ENCODE data around the gene TMPRSS13.
"Not testable (repeated sequence)": the region's sequence is repeated elsewhere in the genome, so short reads cannot be mapped to it uniquely, and the experiment has no call there.

TMPRSS13 gene

GRCh38 chr11:117931331-117931950 is 2.2 kb upstream of the TMPRSS13 start:
- DNase-seq (ENCODE audit: extremely low read depth in 1 of 2, low read depth in 1 of 2), result no peak

- DNase-seq (ENCODE audit: extremely low read depth in 1 of 2, low read depth in 1 of 2), result no peak
Measured at GRCh38 chr11:117930668-117931330, 1.6 kb upstream of the TMPRSS13 start.

GRCh38 chr11:117929916-117930570 is 841 bp upstream of the TMPRSS13 start:
- no peak for DNase-seq (ENCODE audit: extremely low read depth in 1 of 2, low read depth in 1 of 2)

GRCh38 chr11:117928446-117929141 is 608 bp downstream of the TMPRSS13 start:
- no peak for DNase-seq (ENCODE audit: extremely low read depth in 1 of 2, low read depth in 1 of 2)

GRCh38 chr11:117927926-117928325 is 1.3 kb downstream of the TMPRSS13 start:
- no peak for DNase-seq (ENCODE audit: extremely low read depth in 1 of 2, low read depth in 1 of 2)

GRCh38 chr11:117926166-117926565 is 3.0 kb downstream of the TMPRSS13 start:
- DNase-seq (ENCODE audit: extremely low read depth in 1 of 2, low read depth in 1 of 2), result not testable (repeated sequence)

GRCh38 chr11:117925198-117925925 is 3.8 kb downstream of the TMPRSS13 start:
- no peak for DNase-seq (ENCODE audit: extremely low read depth in 1 of 2, low read depth in 1 of 2)

GRCh38 chr11:117924631-117925170 is 4.5 kb downstream of the TMPRSS13 start:
- no peak for DNase-seq (ENCODE audit: extremely low read depth in 1 of 2, low read depth in 1 of 2)

GRCh38 chr11:117923773-117924172 is 5.4 kb downstream of the TMPRSS13 start:
- DNase-seq (ENCODE audit: extremely low read depth in 1 of 2, low read depth in 1 of 2), result no peak

GRCh38 chr11:117923275-117923674 is 5.9 kb downstream of the TMPRSS13 start:
- no peak for DNase-seq (ENCODE audit: extremely low read depth in 1 of 2, low read depth in 1 of 2)

- no peak for DNase-seq (ENCODE audit: extremely low read depth in 1 of 2, low read depth in 1 of 2)
Measured at GRCh38 chr11:117921893-117922292, 7.3 kb downstream of the TMPRSS13 start.

- DNase-seq (ENCODE audit: extremely low read depth in 1 of 2, low read depth in 1 of 2), result no peak
Measured at GRCh38 chr11:117921456-117921855, 7.7 kb downstream of the TMPRSS13 start.

- DNase-seq (ENCODE audit: extremely low read depth in 1 of 2, low read depth in 1 of 2), result no peak
Measured at GRCh38 chr11:117919781-117920221, 9.4 kb downstream of the TMPRSS13 start.

- no peak for DNase-seq (ENCODE audit: extremely low read depth in 1 of 2, low read depth in 1 of 2)
Measured at GRCh38 chr11:117919341-117919740, 9.9 kb downstream of the TMPRSS13 start.

GRCh38 chr11:117918366-117919255 is 10.6 kb downstream of the TMPRSS13 start:
- DNase-seq (ENCODE audit: extremely low read depth in 1 of 2, low read depth in 1 of 2), result no peak

- no peak for DNase-seq (ENCODE audit: extremely low read depth in 1 of 2, low read depth in 1 of 2)
Measured at GRCh38 chr11:117917591-117918151, 11.5 kb downstream of the TMPRSS13 start.

GRCh38 chr11:117916956-117917355 is 12.2 kb downstream of the TMPRSS13 start:
- no peak for DNase-seq (ENCODE audit: extremely low read depth in 1 of 2, low read depth in 1 of 2)

GRCh38 chr11:117915672-117916235 is 13.4 kb downstream of the TMPRSS13 start:
- DNase-seq (ENCODE audit: extremely low read depth in 1 of 2, low read depth in 1 of 2), result no peak

All from stimulated activated CD8-positive, alpha-beta memory T cell treated with anti-CD3 and anti-CD28 coated beads, Interleukin-7, amount 100 ng/mL, for 48 hours (primary cell).